CD4-positive, alpha-beta T cell treated with Interleukin-6 at 100 ng/mL for 8 hours (primary cell): ENCODE results near the gene FAM234B.
"Not testable (repeated sequence)": the region's sequence is repeated elsewhere in the genome, so short reads cannot be mapped to it uniquely, and the experiment has no call there.

Source experiments
- DNase-seq: peaks from one replicate; pipeline ENCODE4 v3.0.0-alpha.2; 2020; ENCODE audit warnings: mixed read lengths, low spot score

The FAM234B gene

GRCh38 chr12:13023811-13024530 lies 20.2 kb upstream of the FAM234B start:
- no peak for DNase-seq

- no peak for DNase-seq
Observed at GRCh38 chr12:13024531-13024916, 19.7 kb upstream of the FAM234B start.

- DNase-seq = no peak
Observed at GRCh38 chr12:13026286-13026685, 17.9 kb upstream of the FAM234B start.

GRCh38 chr12:13027032-13027431 lies 17.1 kb upstream of the FAM234B start:
- no peak for DNase-seq

GRCh38 chr12:13027508-13027907 lies 16.7 kb upstream of the FAM234B start:
- DNase-seq = no peak

- no peak for DNase-seq
Observed at GRCh38 chr12:13028825-13029570, 15.2 kb upstream of the FAM234B start.

- DNase-seq = no peak
Observed at GRCh38 chr12:13030541-13031291, 13.5 kb upstream of the FAM234B start.

- no peak for DNase-seq
Observed at GRCh38 chr12:13032164-13032563, 12.0 kb upstream of the FAM234B start.

GRCh38 chr12:13033476-13033875 lies 10.7 kb upstream of the FAM234B start:
- no peak for DNase-seq

GRCh38 chr12:13035335-13035734 lies 8.8 kb upstream of the FAM234B start:
- not testable (repeated sequence) for DNase-seq

- no peak for DNase-seq
Observed at GRCh38 chr12:13036881-13037280, 7.3 kb upstream of the FAM234B start.

- no peak for DNase-seq
Observed at GRCh38 chr12:13038491-13039161, 5.6 kb upstream of the FAM234B start.

- DNase-seq = no peak
Observed at GRCh38 chr12:13039328-13039956, 4.7 kb upstream of the FAM234B start.

GRCh38 chr12:13041224-13041623 lies 3.0 kb upstream of the FAM234B start:
- DNase-seq = no peak

- no peak for DNase-seq
Observed at GRCh38 chr12:13042666-13043230, 1.4 kb upstream of the FAM234B start.

- DNase-seq = no peak
Observed at GRCh38 chr12:13044906-13045299, 722 bp downstream of the FAM234B start.

- DNase-seq = no peak
Observed at GRCh38 chr12:13045816-13046215, 1.6 kb downstream of the FAM234B start.

- no peak for DNase-seq
Observed at GRCh38 chr12:13046964-13047363, 2.8 kb downstream of the FAM234B start.

- DNase-seq = no peak
Observed at GRCh38 chr12:13049816-13050215, 5.6 kb downstream of the FAM234B start.

- no peak for DNase-seq
Observed at GRCh38 chr12:13052421-13052820, 8.2 kb downstream of the FAM234B start.

GRCh38 chr12:13053617-13054016 lies 9.4 kb downstream of the FAM234B start:
- DNase-seq = not testable (repeated sequence)
